CD4-positive, alpha-beta T cell treated with Interleukin-15 for 4 hours (primary cell): ENCODE measurements around the gene CA5A.
"Not testable (repeated sequence)": the region's sequence is repeated elsewhere in the genome, so short reads cannot be mapped to it uniquely, and the experiment has no call there.

Source experiments
- DNase-seq: peaks from one replicate; pipeline ENCODE4 v3.0.0-alpha.2; 2020; ENCODE audit warnings: low spot score

CA5A gene

DNA sequence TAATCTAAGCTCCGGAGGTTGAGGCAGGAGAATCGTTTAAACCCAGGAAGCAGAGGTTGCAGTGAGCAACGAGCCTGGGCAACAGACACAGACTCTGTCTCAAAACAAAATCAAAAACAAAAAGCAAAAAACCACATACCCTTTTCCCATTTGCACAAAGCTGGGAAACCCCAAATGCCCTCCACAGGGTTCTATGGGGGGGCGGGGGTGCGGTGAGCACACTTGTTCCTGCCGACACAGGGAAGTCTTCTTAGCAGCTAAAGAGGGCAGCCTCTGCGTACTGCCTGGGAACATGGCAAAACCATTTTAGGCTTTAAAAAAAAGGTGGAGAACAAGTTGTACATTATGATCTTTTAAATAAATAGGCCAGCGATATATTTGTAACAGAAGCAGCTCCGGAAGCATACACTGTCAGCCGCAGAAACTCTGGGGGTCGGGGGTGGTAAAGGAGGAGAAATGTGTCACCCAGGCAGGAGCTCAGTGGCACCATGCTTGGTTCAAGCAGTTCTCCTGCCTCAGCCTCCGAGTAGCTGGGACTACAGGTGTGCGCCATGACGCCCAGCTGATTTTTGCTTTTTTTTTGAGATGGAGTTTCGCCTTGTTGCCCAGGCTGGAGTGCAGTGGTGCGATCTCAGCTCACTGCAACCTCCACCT lies 70.3 kb downstream of the CA5A start:
- DNase-seq: peak; percentile 53

DNA sequence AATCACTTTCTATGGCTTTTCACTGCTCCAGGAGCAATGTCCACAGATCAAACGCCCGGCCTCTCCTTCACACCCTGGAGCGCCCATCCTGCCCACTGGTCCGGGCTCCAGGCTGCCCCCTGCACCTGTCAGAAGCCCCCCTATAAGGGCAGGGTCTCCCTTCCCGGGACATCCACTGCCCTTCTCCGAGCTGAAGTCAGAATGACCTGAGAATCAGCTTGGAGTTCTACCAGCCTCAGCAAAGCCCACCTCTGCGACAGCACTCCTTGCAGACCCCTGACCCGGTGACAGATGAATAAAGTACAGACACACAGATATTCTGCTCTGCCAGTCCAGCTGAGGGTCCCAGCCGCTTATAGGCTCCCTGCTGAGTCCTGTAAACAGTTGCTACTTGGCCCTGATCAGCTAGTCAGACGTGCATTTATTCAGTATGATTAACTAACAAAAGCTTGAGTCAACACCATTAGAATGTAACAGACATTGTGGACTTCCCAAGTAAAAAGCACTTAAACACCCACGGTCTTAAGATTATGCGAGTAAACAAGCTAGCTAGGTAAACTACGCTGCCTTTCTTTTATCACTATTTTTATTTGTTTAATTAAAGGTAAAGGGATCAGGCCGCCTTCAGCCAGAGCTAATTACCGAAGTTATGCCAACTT lies 71.9 kb downstream of the CA5A start:
- DNase-seq: no peak

DNA sequence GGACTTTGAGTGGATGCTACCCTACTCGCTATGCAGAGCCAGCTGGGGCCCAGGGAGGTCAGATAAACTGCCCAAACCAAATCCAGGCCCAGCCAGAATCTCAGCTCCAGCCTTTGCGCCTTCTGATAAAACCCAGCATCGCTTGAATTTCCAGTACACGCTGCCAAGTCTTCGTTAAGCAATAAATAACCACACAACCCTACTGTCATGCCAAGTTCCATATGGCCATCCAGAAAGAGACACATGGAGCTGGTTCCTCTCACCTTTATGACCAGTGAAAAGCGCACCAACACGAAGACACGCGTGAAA lies 73.0 kb downstream of the CA5A start:
- DNase-seq: not testable (repeated sequence)

DNA sequence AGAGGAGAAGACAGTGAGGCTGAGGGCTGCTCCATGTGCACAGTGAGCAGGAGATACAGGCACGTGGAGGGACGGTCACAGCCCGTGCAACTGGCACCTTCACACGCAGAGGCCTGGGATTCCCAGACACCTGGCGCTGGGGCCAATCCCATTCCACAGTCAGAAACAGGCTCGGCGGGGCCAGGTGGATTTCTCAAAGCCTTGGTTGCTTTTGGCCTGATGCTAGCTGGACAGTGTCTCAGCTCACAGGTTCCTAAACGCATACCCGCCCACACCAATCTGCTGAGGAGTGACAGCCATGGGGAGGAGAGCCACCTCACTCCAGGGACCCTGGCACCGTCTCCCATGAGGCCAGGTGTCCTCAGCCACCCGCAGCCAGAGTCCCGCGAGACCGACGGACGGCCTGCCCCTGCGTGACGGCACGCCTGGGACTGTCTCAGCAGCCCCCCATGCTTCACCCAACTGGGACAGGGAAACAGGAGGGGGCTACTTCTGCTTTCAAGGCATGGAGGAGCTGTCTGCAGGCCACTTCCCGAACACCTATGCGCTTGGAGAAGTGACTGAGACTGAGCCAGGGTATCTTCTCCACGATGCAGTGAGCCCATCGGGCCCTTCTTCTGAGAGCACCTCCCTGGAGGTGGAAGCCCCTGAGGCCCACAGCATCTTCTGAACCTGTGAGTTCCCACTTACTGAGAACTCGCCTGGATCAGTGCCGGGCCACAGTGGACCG lies 73.6 kb downstream of the CA5A start:
- DNase-seq: not testable (repeated sequence)

DNA sequence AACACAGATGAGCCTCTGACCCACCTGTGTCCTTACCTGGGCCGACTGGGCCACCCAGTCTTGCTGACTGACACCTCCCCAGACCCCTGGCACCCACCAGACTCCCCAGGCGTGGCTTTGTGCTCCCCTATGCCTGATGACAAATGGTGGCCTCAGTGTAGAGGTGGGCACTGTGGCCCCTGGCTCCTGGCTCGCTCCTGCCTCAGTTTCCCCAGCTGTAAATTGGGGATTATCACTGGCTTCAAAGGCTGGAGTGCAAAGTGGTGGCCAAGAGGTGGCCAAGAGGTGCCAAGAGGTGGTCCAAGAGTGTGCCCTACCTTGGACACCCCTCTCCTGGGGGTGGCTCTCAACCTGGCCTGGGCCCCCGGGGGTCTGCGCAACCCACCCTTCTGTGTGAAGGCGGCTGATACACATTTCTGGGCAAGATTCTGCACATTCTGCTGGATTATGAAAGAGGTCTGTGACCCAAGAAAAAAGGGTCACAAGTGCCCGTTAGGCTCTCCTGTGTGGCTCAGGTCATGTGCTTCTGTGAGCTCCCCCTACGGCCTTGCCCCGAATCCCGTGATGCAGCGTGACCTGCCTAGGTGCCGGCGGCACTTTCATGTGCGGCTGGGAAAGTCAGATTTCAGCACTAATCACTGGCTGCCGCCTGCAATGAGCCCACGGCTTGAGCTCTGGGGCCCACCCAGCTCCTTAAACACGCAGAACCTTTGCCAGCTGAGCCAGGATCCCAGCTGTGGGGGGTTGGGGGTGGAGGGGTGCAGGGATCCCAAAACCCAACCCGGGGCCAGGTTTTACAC lies 74.8 kb downstream of the CA5A start:
- DNase-seq: not testable (repeated sequence)

DNA sequence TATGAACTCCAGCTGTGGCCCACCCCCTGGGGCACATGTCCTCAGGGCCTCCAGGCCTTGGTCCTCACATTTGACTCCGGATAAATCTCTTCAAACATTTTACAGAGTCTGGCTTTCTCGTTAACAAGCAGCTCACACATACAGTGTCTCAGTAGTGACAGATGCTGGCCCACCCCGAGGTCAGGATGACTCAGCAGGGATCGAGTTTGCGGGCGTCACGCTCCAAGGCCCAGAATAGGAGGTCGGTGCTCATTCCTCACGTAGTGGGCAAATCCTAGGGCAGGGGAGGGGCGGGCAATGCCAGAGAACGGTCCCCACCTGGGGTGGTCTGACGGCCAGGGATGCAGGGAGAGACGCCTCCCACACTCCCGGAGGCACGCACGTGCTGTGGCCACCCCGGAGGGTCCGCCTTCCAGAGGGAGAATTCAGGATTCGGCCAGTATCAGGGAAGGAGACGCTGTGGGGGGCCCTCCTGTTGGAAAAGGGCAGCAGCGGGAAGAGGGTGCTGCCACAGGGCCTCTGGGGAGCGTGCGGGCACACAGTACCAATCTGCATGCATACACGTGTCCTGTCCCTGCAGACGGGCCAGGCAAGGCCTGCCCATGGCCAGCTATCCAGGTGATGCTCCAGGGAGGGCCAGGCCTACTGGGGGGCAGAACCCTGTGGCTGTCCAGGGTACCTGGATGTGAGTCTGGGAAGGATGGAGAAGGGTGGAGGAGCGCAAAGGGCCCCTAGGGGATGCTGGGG lies 75.6 kb downstream of the CA5A start:
- no peak for DNase-seq

DNA sequence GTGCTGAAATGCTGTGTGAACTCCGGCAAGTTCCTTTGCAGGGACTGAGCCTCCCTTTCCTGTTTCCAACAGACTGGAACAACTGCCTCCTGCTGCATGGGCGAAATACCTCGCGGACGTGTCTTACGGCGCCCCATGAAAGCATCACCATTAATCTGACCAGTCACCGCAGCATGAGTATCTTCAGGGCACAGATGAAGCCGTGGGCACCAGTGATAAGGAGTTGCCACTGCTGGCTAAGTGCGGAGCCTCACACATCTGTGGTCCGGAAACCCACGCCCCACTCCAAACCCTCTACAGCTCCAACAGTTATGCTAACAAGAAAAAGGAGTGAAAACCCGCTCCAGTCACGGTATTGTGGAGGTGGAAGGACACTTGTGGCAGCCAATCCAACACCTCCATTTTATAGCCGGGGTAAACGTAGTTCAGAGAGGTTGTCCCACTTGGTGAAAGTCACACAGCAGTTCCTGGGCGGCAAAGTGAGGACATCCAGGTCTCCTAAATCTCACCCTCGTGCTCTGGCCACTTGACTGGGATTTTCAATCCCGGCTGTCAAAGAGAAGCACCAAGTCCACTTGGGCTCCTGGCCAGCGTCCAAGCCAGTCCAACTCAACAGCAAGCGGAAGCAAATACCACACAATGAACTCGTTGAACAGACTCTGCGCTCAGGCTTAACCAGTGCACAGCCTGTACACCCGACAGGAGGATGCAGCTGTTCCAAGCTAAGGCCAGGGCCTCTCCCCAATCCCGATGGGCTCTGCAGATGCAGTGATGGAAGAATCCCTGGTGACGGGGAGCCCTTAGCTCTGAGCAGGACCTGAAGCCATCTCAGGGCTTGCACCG lies 78.0 kb downstream of the CA5A start:
- not testable (repeated sequence) for DNase-seq

DNA sequence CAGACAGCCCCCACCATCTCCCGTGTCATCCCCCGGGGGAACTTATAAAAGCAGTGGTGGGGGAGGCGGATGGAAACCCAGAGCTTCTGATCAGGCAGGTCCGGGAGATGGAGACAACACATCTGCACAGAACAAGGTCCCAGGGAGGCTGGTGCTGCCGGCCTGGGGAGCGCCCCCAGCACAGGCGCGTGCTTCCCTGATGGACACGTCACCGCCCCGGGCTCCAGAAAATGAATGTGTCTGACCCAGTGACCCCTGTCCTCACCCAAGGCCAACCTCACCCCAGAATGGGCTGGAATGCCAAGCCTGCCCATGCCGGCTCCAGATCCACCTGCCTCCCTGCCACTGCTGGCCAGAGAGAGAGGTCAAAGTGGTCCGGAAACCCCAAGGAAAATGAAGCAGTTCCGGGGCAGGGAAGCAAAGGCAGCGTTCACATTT lies 79.5 kb downstream of the CA5A start:
- no peak for DNase-seq

DNA sequence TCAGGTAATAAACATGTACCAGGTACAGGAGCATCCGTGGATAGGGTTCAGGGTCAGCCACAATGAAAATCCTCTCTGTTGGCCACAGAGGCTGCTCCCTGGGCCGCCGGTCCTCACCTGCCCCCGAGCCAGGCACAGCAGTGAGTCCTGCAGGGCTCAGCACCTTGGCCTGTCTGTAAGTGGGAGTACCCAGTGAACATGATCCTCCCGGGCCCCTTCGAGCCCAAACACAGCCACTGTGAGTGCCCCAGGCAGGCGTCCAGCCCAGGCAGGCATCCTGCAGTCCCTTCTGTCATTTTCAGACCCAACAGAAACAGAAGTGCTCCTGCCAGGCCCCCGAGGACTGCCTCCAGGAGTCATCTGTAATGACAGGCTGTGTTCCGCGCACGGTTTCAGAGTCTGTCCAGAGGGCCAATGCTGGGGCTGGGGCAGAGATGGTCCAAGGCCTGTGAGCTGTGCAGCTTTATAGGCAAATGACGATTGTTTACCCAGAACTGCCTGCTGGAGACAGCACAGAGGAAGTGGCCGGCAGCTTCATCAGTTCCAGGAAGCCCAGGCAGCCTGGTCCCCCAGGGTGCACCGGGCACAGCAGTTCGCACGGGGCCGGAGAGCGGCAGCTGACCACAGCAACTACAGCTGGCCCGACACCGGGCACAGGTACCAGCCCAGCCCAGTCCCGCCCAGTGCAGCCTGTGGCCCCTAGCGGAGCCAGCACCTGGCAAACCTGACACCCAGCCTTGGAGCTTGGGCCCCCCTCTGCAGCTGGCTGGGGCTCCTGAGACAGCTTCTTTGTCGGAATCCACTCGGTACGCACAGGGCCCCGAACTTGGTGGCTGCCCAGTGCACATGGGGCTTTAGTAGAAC lies 80.2 kb downstream of the CA5A start:
- DNase-seq: peak; percentile 56

DNA sequence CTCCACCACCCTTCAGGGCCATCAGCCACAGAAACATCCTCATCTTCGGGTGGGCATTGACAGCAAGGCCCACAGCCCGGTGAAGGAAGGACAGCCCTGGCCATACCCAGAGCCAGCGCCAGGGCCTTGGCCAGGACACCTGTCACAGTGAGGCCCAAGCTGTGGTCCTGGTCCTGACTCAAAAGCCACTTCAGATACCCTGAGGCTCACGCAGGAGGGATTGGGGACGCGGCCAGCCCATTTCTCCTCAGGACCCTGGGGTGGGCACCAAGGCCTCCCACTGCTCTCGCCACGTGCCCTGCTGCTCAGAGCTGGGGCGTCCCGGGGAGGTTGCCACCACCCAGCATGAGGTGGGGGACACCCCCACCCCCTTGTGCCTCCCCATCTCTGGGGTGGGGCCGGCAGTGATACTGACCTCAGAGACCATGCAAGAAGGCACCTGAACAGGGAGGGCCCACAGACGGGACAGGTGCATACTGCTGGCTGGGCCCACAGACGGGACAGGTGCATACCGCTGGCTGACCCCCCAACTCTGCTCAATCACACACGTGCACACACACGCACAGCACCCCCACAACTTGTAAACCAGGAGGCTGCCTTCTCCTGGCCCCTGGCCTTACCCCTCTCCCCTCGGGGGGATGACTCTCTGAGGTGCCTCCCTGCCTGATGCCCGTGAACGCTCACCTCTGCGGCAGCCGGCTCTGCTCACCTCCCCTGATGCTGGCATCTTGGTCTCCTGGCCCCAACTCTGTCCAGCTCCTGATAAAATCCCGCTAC lies 81.2 kb downstream of the CA5A start:
- DNase-seq: no peak

DNA sequence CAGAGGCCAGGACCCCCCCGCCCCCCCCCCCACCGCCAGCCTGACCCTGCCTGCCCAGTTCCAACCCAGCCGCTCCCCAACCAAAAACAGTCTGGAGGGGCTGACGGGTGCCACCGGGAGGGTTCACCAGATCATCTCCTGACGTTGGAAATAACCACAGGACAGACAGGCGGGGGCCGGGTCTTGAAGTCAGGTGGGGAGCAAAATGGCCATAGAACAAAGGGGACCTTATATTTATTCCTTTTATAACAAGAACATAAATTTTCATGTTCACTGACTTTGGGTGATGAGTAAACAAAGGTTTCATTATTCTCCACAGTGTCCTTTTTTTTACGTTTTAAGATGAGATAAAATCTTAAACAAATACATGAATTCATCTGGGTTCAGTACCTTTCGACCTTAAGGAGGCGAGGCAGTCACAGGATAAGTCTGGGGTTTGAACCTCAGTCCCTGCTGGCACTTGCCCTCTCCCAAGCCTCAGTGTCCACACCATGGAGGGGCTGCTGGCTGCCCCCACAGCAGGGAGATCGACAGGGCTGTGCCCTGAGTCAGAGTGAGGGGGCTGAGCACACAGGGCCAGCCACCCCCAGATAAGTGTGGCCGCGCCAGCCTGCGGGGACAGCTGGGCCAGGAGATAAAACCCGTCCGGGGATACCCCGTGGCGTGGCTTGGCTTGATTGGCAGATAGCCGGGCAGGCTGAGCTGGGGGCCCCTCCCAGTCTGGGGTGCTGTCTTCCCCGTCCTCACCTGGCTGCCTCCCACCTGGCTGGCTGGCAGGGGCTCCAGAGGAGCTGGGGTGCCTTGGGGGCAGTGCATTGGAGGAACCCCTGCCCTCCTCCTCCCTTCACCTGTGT lies 82.0 kb downstream of the CA5A start:
- DNase-seq: no peak

DNA sequence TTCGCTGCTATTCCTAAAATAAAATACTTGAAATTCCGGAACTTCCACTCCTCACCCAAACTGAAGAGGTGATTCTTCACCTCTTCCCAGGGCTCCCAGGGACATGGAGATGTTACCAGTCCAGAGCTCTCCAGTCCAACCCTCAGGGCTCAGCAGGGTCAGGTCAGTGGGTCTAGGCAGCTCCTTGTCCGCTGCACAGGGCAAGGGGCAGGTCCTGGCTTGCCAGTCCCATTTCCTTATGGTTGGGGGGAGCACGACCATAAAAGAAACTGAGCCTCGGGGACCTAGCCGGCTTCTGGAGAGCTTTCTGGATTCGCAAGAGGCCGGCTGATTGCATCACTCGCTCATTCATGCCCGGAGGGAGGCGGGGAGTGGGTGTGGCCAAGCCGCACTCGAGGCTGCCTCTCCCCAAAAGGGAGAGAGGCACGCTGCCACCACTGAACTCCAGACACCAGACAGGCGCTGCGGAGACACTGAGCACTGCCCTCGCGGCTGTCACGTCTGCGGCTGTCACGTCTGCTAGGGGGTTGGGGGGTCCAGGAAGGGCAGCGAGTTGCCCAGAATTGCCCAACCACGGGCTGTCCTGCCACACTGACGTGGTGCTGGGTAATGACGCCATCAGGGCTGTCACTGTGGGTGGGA lies 82.8 kb downstream of the CA5A start:
- peak; percentile 82 for DNase-seq

DNA sequence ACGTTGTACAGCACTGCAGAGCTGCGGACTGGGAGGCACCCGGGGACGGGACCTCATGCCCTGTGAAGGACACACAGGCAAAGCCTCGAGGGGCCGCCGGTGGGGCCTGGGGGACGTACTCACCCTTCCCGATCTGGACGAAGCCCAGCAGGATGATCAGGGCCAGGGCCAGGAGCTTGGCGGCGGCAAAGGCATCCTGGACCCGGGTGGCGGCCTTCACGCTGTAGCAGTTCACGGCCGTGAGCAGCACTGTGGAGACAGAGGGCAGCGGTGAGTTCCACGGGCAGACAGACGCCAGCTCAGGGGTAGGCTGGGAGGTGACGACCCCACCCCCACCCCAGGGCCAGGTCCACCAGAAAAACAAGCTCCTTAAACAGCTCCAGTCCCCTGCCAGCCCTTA lies 84.7 kb downstream of the CA5A start:
- DNase-seq: no peak

DNA sequence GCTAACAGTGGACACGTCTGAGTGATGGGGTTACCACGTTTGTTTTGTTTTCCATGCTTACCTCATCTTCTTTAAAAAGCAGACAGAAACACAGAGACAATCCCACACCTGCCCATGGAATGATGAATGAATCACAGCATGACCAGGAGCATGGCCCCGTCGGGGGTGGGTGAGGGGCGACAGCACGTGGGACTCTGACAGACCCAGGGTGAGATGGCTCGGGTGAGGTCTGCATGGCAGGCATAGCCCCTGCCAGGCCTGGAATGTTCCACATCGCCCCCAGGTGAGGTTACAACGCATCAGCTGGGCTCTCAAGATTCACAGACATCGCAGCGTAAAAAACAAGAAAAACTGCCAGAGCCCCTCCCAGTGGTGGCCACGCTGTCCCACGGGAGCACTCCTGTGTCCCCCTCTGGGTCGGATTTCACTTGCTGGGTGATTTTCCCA lies 85.2 kb downstream of the CA5A start:
- no peak for DNase-seq

DNA sequence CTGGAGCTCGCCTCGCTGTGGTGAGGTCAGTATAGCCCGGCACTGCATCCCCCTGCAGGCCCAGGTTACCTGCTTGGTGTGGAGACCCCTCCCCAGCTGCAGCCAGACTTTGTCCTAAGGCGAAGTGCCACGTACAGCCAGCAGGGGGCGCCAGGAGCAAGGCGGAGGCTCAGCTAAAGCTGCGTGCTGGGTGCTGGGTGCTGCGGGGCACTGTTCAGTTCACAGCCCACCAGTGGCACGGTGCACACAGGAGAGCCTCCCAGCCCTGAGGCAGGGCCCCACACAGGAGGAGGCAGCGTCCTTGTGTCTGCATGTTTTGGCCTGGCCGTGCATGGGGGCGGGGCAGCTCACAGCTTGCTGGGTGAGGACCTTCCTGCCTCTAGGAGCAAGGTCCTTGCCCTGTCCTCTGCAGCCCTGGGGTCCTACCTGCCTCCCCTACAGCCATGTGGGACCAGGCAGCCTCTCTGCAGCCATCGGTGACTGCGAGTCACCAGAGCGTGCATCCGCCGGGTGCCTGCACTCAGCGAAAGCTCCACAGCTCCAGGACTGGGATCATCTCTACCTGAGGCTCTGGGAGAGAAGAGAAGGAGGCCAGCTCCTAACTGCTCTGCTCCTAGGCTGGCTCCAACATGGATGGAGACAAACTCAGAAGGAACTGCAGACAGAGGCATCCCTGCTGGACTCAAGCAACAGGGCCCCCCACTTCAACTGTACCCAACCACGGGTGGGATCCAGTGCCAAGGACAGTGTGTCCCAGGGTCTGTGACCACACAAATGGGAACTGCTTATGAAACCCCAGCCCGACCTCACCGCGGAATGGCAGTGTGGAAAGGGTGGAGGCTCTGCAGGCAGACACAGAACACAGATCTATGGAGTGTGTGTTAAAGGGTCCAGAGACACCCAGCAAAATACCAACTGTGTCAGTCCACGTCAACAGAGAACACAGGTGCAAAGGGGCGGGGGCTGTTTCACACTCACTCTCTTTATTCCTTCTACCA lies 86.0 kb downstream of the CA5A start:
- DNase-seq: peak; percentile 73

DNA sequence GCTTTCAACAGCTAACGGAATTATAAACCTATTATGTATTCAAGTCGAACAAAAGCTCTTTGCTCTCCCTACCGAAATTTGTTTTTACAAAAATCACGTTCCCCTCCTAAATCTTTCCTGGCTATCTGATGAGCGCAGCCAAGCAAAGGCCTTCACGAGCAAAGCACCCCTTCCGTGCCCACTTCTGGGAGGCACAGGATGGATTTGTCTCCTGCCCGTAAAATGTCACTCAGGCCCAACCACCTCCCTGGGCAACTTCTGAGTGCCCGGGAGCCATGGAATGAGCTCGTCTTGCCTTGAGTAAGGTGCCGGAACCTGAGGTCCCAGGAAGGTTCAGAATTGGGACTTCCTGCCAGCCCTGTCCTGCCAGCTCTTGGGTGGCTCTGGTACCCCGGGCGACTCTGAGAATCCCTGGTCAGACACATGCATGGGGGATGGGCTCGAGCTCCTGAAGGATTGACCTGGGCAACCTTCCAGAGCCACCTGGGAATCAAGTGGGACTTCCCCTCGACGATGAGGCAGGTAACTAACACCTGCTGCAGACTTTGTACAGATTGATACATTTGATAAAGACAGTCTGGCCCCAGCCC lies 86.8 kb downstream of the CA5A start:
- no peak for DNase-seq
